Heart left ventricle (tissue), 16 donors: ENCODE measurements around the gene UCKL1. TPM values are rescaled to one million over a fixed set of nuclear protein-coding genes. Genes with fewer than 3 reads are reported as not detected.

Source experiments
- ATAC-seq, 4 donors: fragments of 200-7000 bp; cut with Tn5 transposase; one replicate each; pipeline ENCODE4 v1.9.1; 2020 to 2022; ENCODE audit warnings: moderate library complexity in 4 of 4, mild to moderate bottlenecking in 3 of 4, moderate number of reproducible peaks in 1 of 4
- DNase-seq, 5 donors: peaks; one replicate each; pipeline ENCODE4 v3.0.0-alpha.2; 2020
- H3K27ac ChIP-seq, 12 donors: fragments of 200-600 bp; sonication (generic) in 4 of 12; one replicate each; pipeline versions ENCODE4 v1.5.0 to v1.8.0; 2016 to 2022; ENCODE audit warnings: mild to moderate bottlenecking in 2 of 12
- H3K27me3 ChIP-seq, 9 donors: fragments of 200-600 bp; sonication (generic) in 2 of 9; one replicate each; pipeline versions ENCODE4 v1.5.1 to v1.8.0; 2016 to 2022; ENCODE audit warnings: mild to moderate bottlenecking in 3 of 9
- H3K36me3 ChIP-seq, 9 donors: fragments of 200-600 bp; sonication (generic) in 2 of 9; one replicate each; pipeline versions ENCODE4 v1.5.0 to v1.8.0; 2018 to 2022; ENCODE audit warnings: mild to moderate bottlenecking in 2 of 9
- H3K4me1 ChIP-seq, 12 donors: fragments of 200-600 bp; sonication (generic) in 4 of 12; one replicate each; pipeline versions ENCODE4 v1.5.0 to v1.8.0; 2016 to 2022; ENCODE audit warnings: mild to moderate bottlenecking in 3 of 12
- H3K4me3 ChIP-seq, 12 donors: fragments of 200-600 bp; sonication (generic) in 4 of 12; one replicate each; pipeline versions ENCODE4 v1.5.0 to v1.8.0; 2017 to 2022; ENCODE audit warnings: mild to moderate bottlenecking in 9 of 12, moderate library complexity in 4 of 12
- H3K9me3 ChIP-seq, 12 donors: fragments of 200-600 bp; sonication (generic) in 4 of 12; one replicate each; pipeline versions ENCODE4 v1.5.0 to v1.8.0; 2016 to 2022; ENCODE audit warnings: mild to moderate bottlenecking in 1 of 12
- CTCF ChIP-seq, 12 donors: fragments of 200-600 bp; sonication (generic) in 4 of 12; IDR thresholded peaks; one replicate each; pipeline versions ENCODE4 v1.5.0 to v1.8.0; 2018 to 2022; ENCODE audit warnings: antibody characterized with exemption in 12 of 12, mild to moderate bottlenecking in 5 of 12
- POLR2A ChIP-seq, 2 donors: fragments of 450-650 bp; IDR thresholded peaks; one replicate each; pipeline ENCODE4 v1.6.1; 2017; ENCODE audit warnings: antibody characterized with exemption in 2 of 2, mild to moderate bottlenecking in 2 of 2, moderate library complexity in 2 of 2
- WGBS, 4 donors: extraction: QIAGEN DNeasy Blood & Tissue Kit in 2 of 4; methylation state at CpG; one replicate each; pipeline versions ENCODE4 v1.1.5 to v1.1.7; 2013 to 2018; 5-methylcytosine and 5-hydroxymethylcytosine counted together
- intact Hi-C, 10 donors: fragments of 100-400 bp; cut with DNase I; formaldehyde crosslinking; loops; one replicate each; pipeline versions ENCODE4 v1.11.1 to v1.14.2; 2022
- polyA plus RNA-seq, 2 donors: library from polyadenylated mRNA; stranded (reverse); fragments of 200-250 nt; gene quantifications; one replicate each; pipeline ENCODE4 v1.2.3, GENCODE V29; 2013
- total RNA-seq, 9 donors: library from RNA; depleted of rRNA in 2 of 9; stranded (reverse); fragments of >200 nt in 2 of 9; fragmentation: NEBNext Ultra II Directional in 3 of 9; extraction: Animal tissue kit (Norgen Biotek cat#: 25700) in 3 of 9; gene quantifications; one replicate each; pipeline versions ENCODE4 v1.1.0 to v1.2.4, GENCODE V29; 2016 to 2023
- donor health status: ischemic (EF 13 %, LVEDD 7.1; RV severe dilation, severe dysfunction).
- donor health status: healthy with polysubstance abuse.
- donor health status: DM: no; HTN: yes; CAD: no.
- donor health status: DM: no; HTN: no; CAD: no.
- donor health status: ischemic (EF 25% LVEDD 6.9; RV normal size, moderate dysfunction).
- donor health status: ischemic (EF 25% LVEDD 5.7; RV mildly dilated, moderate dysfunction).
- donor health status: healthy.
- donor health status: DM: yes; HTN: yes; CAD: no.
- donor health status: ischemic (EF 35%, LVEDD 5.7; RV mildly dilated, moderate dysfunction).
- donor health status: nonischemic (EF 11% LVEDD 7.7; RV severe dilation, severe dysfunction).
- donor health status: DM: yes; HTN: yes; CAD: no.
- donor health status: PGD.
- donor health status: ischemic (EF 29% LVEDD 5.4; RV normal size, mild dysfunction).
- donor health status: nonischemic (EF 23%, LVEDD 6.1; RV moderate dilation, normal function).

Gene UCKL1
- total and polyA plus RNA-seq, 11 donors, result 27.7 to 49.7 (median 37.5) TPM

GRCh38 chr20:63959699-63960075, 3.5 kb upstream of the UCKL1 start:
- peaks cover 0 to 57% (median 33%) of the 10 kb centered on the region in 9 donors for H3K36me3 ChIP-seq
- no peak overlapping the region for H3K4me3 ChIP-seq
- ATAC-seq (no peak), DNase-seq (peak in 2 of 5 donors; percentile 22 to 56)
- H3K27me3 ChIP-seq, result no peaks in the 10 kb centered on the region
- no peak overlapping the region for H3K27ac ChIP-seq
- no peak for TF ChIP-seq POLR2A (IDR thresholded peaks at IDR 0.05)
- TF ChIP-seq CTCF (IDR thresholded peaks at IDR 0.05), result no peak
- peaks cover 0 to 27% (median 20%) of the 10 kb centered on the region in 12 donors for H3K4me1 ChIP-seq
- H3K9me3 ChIP-seq, result no peaks in the 10 kb centered on the region
- intact Hi-C loops, result no loop called here
- 88 to 93% (median 89%) methylated on average over 17 of the region's 17 CpGs for WGBS, 4 donors

GRCh38 chr20:63958964-63959698, 2.9 kb upstream of the UCKL1 start:
- intact Hi-C loops, result no loop called here
- no peak overlapping the region for H3K4me3 ChIP-seq
- no peaks in the 10 kb centered on the region for H3K9me3 ChIP-seq
- DNase-seq (peak in 1 of 5 donors; percentile 19), ATAC-seq (no peak)
- H3K27ac ChIP-seq, result no peak overlapping the region
- WGBS, 4 donors, result 87 to 92% (median 90%) methylated on average over 9 to 10 of the region's 10 CpGs
- TF ChIP-seq CTCF (IDR thresholded peaks at IDR 0.05) (no peak), POLR2A (IDR thresholded peaks at IDR 0.05) (no peak)
- H3K4me1 ChIP-seq, result peaks cover 0 to 32% (median 26%) of the 10 kb centered on the region in 12 donors
- H3K27me3 ChIP-seq, result no peaks in the 10 kb centered on the region
- peaks cover 0 to 52% (median 30%) of the 10 kb centered on the region in 9 donors for H3K36me3 ChIP-seq

GRCh38 chr20:63958471-63958870, 2.3 kb upstream of the UCKL1 start:
- H3K4me1 ChIP-seq, result peaks cover 0 to 39% (median 32%) of the 10 kb centered on the region in 12 donors
- peak overlapping the region in 1 of 12 donors; percentile 28 for H3K27ac ChIP-seq
- H3K9me3 ChIP-seq, result no peaks in the 10 kb centered on the region
- no peak for TF ChIP-seq POLR2A (IDR thresholded peaks at IDR 0.05)
- TF ChIP-seq CTCF (IDR thresholded peaks at IDR 0.05), result no peak
- H3K4me3 ChIP-seq, result no peak overlapping the region
- intact Hi-C loops, result no loop called here
- DNase-seq, result no peak
- peaks cover 0 to 46% (median 23%) of the 10 kb centered on the region in 9 donors for H3K36me3 ChIP-seq
- WGBS, 4 donors, result 75 to 76% (median 75%) methylated on average over 4 of the region's 4 CpGs
- ATAC-seq, result no peak
- H3K27me3 ChIP-seq, result no peaks in the 10 kb centered on the region

DNA sequence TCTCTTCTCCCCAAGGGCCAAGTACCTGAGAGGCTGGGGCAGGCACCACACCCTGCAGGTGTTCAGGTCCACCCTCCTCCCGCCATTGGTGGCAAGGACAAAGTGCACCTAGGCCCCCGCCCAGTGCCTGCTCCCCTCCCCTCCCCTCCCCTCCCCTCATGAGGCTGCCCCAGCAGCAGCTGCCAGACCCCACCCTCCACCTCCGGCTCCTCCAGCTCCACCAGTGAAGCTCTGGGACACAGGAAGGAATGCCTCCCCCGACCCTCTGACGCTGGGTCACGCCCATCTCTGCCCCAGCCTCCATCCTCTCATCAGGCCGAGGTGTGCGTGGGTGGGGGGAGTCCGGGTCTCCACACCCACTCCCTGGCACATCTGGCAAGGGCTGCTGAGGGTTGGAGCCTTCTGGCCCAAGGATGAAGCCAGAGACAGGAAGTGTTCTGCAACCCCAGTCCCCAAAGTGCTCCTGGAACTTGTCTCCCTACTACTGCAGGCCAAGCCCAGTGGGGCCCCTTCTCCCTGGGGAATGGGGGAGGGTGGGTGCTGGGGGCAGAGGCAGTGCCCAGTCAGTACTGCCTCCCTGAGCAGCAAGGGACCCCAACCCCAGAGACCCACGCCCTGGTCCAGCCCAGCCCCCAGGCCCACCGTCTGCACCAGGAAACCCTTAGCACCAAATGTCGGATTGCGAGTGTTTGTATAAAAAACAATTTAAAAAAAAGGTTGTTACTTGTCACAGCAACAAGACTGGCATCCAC, 1.6 kb upstream of the UCKL1 start:
- peaks cover 0 to 40% (median 17%) of the 10 kb centered on the region in 9 donors for H3K36me3 ChIP-seq
- H3K9me3 ChIP-seq, result no peaks in the 10 kb centered on the region
- peak overlapping the region in 3 of 12 donors; percentile 89 to 99 (median 96) for H3K4me3 ChIP-seq
- H3K27ac ChIP-seq, result peak overlapping the region in 7 of 12 donors; percentile 28 to 93 (median 69)
- peaks cover 0 to 45% (median 36%) of the 10 kb centered on the region in 12 donors for H3K4me1 ChIP-seq
- TF ChIP-seq POLR2A (IDR thresholded peaks at IDR 0.05), result no peak
- no peak for TF ChIP-seq CTCF (IDR thresholded peaks at IDR 0.05)
- ATAC-seq (peak in 1 of 4 donors; percentile 17), DNase-seq (peak in 3 of 5 donors; percentile 55 to 66 (median 64))
- 41 to 67% (median 48%) methylated on average over 9 to 13 of the region's 13 CpGs for WGBS, 4 donors
- no peaks in the 10 kb centered on the region for H3K27me3 ChIP-seq
- intact Hi-C loops, result no loop called here
